Heart left ventricle (tissue), 16 donors: ENCODE measurements around the gene LXN. TPM values are rescaled to one million over a fixed set of nuclear protein-coding genes. Genes with fewer than 3 reads are reported as not detected.
A peak's percentile ranks its signal among the peaks of the same experiment; 100 is the strongest.

ENCODE experiments used
- ATAC-seq, 4 donors: fragments of 200-7000 bp; cut with Tn5 transposase; one replicate each; pipeline ENCODE4 v1.9.1; 2020 to 2022; ENCODE audit warnings: moderate library complexity in 4 of 4, mild to moderate bottlenecking in 3 of 4, moderate number of reproducible peaks in 1 of 4
- DNase-seq, 5 donors: peaks; one replicate each; pipeline ENCODE4 v3.0.0-alpha.2; 2020
- H3K27ac ChIP-seq, 12 donors: fragments of 200-600 bp; sonication (generic) in 4 of 12; one replicate each; pipeline versions ENCODE4 v1.5.0 to v1.8.0; 2016 to 2022; ENCODE audit warnings: mild to moderate bottlenecking in 2 of 12
- H3K27me3 ChIP-seq, 9 donors: fragments of 200-600 bp; sonication (generic) in 2 of 9; one replicate each; pipeline versions ENCODE4 v1.5.1 to v1.8.0; 2016 to 2022; ENCODE audit warnings: mild to moderate bottlenecking in 3 of 9
- H3K36me3 ChIP-seq, 9 donors: fragments of 200-600 bp; sonication (generic) in 2 of 9; one replicate each; pipeline versions ENCODE4 v1.5.0 to v1.8.0; 2018 to 2022; ENCODE audit warnings: mild to moderate bottlenecking in 2 of 9
- H3K4me1 ChIP-seq, 12 donors: fragments of 200-600 bp; sonication (generic) in 4 of 12; one replicate each; pipeline versions ENCODE4 v1.5.0 to v1.8.0; 2016 to 2022; ENCODE audit warnings: mild to moderate bottlenecking in 3 of 12
- H3K4me3 ChIP-seq, 12 donors: fragments of 200-600 bp; sonication (generic) in 4 of 12; one replicate each; pipeline versions ENCODE4 v1.5.0 to v1.8.0; 2017 to 2022; ENCODE audit warnings: mild to moderate bottlenecking in 9 of 12, moderate library complexity in 4 of 12
- H3K9me3 ChIP-seq, 12 donors: fragments of 200-600 bp; sonication (generic) in 4 of 12; one replicate each; pipeline versions ENCODE4 v1.5.0 to v1.8.0; 2016 to 2022; ENCODE audit warnings: mild to moderate bottlenecking in 1 of 12
- POLR2A ChIP-seq, 2 donors: fragments of 450-650 bp; IDR thresholded peaks; one replicate each; pipeline ENCODE4 v1.6.1; 2017; ENCODE audit warnings: antibody characterized with exemption in 2 of 2, mild to moderate bottlenecking in 2 of 2, moderate library complexity in 2 of 2
- WGBS, 4 donors: extraction: QIAGEN DNeasy Blood & Tissue Kit in 2 of 4; methylation state at CpG; one replicate each; pipeline versions ENCODE4 v1.1.5 to v1.1.7; 2013 to 2018; 5-methylcytosine and 5-hydroxymethylcytosine counted together
- intact Hi-C, 10 donors: fragments of 100-400 bp; cut with DNase I; formaldehyde crosslinking; loops; one replicate each; pipeline versions ENCODE4 v1.11.1 to v1.14.2; 2022
- long read RNA-seq, 3 donors: library from polyadenylated mRNA; unstranded; transcript quantifications; one replicate each; pipeline ENCODE4 v2.0.0, GENCODE V29; 2020 to 2021
- polyA plus RNA-seq, 2 donors: library from polyadenylated mRNA; stranded (reverse); fragments of 200-250 nt; gene quantifications; one replicate each; pipeline ENCODE4 v1.2.3, GENCODE V29; 2013
- total RNA-seq, 9 donors: library from RNA; depleted of rRNA in 2 of 9; stranded (reverse); fragments of >200 nt in 2 of 9; fragmentation: NEBNext Ultra II Directional in 3 of 9; extraction: Animal tissue kit (Norgen Biotek cat#: 25700) in 3 of 9; gene quantifications; one replicate each; pipeline versions ENCODE4 v1.1.0 to v1.2.4, GENCODE V29; 2016 to 2023
- TF ChIP-seq, protein P1 (sequence below), 12 donors: fragments of 200-600 bp; sonication (generic) in 4 of 12; IDR thresholded peaks; one replicate each; pipeline versions ENCODE4 v1.5.0 to v1.8.0; 2018 to 2022; ENCODE audit warnings: antibody characterized with exemption in 12 of 12, mild to moderate bottlenecking in 5 of 12
- donor health status: ischemic (EF 13 %, LVEDD 7.1; RV severe dilation, severe dysfunction).
- donor health status: healthy with polysubstance abuse.
- donor health status: DM: no; HTN: yes; CAD: no.
- donor health status: DM: no; HTN: no; CAD: no.
- donor health status: ischemic (EF 25% LVEDD 6.9; RV normal size, moderate dysfunction).
- donor health status: ischemic (EF 25% LVEDD 5.7; RV mildly dilated, moderate dysfunction).
- donor health status: healthy.
- donor health status: DM: yes; HTN: yes; CAD: no.
- donor health status: ischemic (EF 35%, LVEDD 5.7; RV mildly dilated, moderate dysfunction).
- donor health status: nonischemic (EF 11% LVEDD 7.7; RV severe dilation, severe dysfunction).
- donor health status: DM: yes; HTN: yes; CAD: no.
- donor health status: PGD.
- donor health status: ischemic (EF 29% LVEDD 5.4; RV normal size, mild dysfunction).
- donor health status: nonischemic (EF 23%, LVEDD 6.1; RV moderate dilation, normal function).

Gene LXN
- total RNA-seq: 10 to 100 TPM in 2 of 9 donors, 1 to 10 TPM in 7; 2.3 to 21.8 (median 3.5) TPM
- 1 to 10 TPM; 3.3 to 5.6 TPM for polyA plus RNA-seq
- long read RNA-seq, donor 1, partial matches to known transcripts: 0 of 4 reads
- long read RNA-seq, donor 1, other reads (novel, unspliced or antisense): 1 of 4 reads
- long read RNA-seq, donor 2, partial matches to known transcripts: 0 of 3 reads
- long read RNA-seq, donor 2, other reads (novel, unspliced or antisense): 1 of 3 reads
- long read RNA-seq, donor 3: 0 reads

GRCh38 chr3:158672215-158673176, at the start of gene LXN:
Gene LXN, minus strand, starts transcription at chr3:158672648. Its CDS starts 170 bp downstream, at chr3:158672478.
- TF ChIP-seq, protein P1, sequence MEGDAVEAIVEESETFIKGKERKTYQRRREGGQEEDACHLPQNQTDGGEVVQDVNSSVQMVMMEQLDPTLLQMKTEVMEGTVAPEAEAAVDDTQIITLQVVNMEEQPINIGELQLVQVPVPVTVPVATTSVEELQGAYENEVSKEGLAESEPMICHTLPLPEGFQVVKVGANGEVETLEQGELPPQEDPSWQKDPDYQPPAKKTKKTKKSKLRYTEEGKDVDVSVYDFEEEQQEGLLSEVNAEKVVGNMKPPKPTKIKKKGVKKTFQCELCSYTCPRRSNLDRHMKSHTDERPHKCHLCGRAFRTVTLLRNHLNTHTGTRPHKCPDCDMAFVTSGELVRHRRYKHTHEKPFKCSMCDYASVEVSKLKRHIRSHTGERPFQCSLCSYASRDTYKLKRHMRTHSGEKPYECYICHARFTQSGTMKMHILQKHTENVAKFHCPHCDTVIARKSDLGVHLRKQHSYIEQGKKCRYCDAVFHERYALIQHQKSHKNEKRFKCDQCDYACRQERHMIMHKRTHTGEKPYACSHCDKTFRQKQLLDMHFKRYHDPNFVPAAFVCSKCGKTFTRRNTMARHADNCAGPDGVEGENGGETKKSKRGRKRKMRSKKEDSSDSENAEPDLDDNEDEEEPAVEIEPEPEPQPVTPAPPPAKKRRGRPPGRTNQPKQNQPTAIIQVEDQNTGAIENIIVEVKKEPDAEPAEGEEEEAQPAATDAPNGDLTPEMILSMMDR (IDR thresholded peaks at IDR 0.05): peak; percentile 34 to 89 (median 55)
- TF ChIP-seq POLR2A (IDR thresholded peaks at IDR 0.05): no peak
- intact Hi-C loops: loop anchor here in 3 of 10 donors (5.0 kb wide), 3 partner anchors 45 to 120 kb away; no protein-coding TSS in a partner anchor
- 17 to 39% (median 28%) methylated on average over 12 to 30 of the region's 30 CpGs for WGBS, 4 donors
- ATAC-seq: peak; percentile 95 to 99 (median 99)
- Histone ChIP-seq H3K4me1 (peaks cover 0 to 23% (median 5%) of the 10 kb centered on the region in 12 donors), H3K4me3 (peak within 1 kb of the TSS in 11 of 12 donors; percentile 21 to 68 (median 60)), H3K27ac (peak within 1 kb of the TSS; percentile 4 to 82 (median 72)), H3K27me3 (no peaks in the 10 kb centered on the region), H3K36me3 (peaks cover 0 to 51% (median 47%) of the 10 kb centered on the region in 9 donors), H3K9me3 (no peaks in the 10 kb centered on the region)
- DNase-seq: peak; percentile 83 to 90 (median 85)

GRCh38 chr3:158722108-158722507, 49.7 kb upstream of the LXN start:
- Histone ChIP-seq H3K4me3 (no peak overlapping the region), H3K27ac (peak overlapping the region in 1 of 12 donors; percentile 66), H3K9me3 (no peaks in the 10 kb centered on the region), H3K4me1 (peaks cover 0 to 61% (median 29%) of the 10 kb centered on the region in 12 donors), H3K27me3 (no peaks in the 10 kb centered on the region), H3K36me3 (no peaks in the 10 kb centered on the region)
- DNase-seq: no peak
- intact Hi-C loops: loop anchor here in 1 of 10 donors (10.0 kb wide), 1 partner anchor 67 kb away; no protein-coding TSS in a partner anchor
- no peak for ATAC-seq
- 80 to 89% (median 87%) methylated on average over 1 of the region's 1 CpG for WGBS, 4 donors
- no peak for TF ChIP-seq POLR2A (IDR thresholded peaks at IDR 0.05)
- TF ChIP-seq, protein P1 (IDR thresholded peaks at IDR 0.05): no peak

DNA sequence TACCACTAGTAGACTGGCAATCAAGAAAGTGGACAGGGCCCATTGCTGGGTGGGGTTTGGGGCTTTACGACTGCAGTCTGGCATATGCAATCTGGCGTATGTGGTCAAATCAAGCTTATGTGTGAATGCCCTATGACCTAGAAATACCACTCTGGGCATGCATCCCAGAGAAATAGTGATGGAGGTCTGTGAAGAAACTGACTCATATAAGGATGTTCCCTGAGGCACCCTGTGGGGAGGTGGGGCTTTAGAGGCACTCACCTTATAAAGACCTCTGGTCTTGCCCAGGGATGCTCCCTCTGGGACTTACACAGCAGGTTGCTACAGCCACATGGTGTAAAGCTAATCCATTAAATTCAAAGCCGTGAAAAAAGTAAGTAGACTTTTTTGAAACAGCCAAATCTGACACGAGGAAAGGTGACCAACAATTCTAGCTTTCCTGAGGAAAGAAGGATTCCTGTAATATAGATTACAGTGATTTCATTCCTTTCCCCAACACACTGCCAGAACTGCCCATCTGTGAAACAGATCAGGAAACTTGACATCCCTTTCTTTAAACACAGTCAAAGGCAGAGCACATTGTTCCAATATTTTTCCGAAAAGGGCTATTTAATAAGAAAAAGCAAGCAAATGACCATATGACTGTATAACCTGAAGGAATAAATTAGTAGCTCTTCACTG, 46.2 kb upstream of the LXN start:
- DNase-seq: no peak
- 49 to 69% (median 61%) methylated on average over 5 of the region's 5 CpGs for whole genome bisulfite sequencing, 4 donors
- intact Hi-C loops: loop anchor here in 1 of 10 donors (5.0 kb wide), 1 partner anchor 46 kb away; the partner anchor contains the start of gene LXN
- Histone ChIP-seq H3K27me3 (no peaks in the 10 kb centered on the region), H3K4me3 (no peak overlapping the region), H3K27ac (peak overlapping the region in 2 of 12 donors; percentile 11 to 28), H3K9me3 (no peaks in the 10 kb centered on the region), H3K4me1 (peaks cover 0 to 43% (median 19%) of the 10 kb centered on the region in 12 donors), H3K36me3 (peaks cover 0 to 4% (median 0%) of the 10 kb centered on the region in 9 donors)
- no peak for TF ChIP-seq POLR2A (IDR thresholded peaks at IDR 0.05)
- TF ChIP-seq, protein P1 (IDR thresholded peaks at IDR 0.05): no peak
- ATAC-seq: peak in 3 of 4 donors; percentile 23 to 63 (median 32)
